Measurements from ENCODE around the gene TBC1D5.

Gene TBC1D5

GRCh38 chr3:17336291-17336690 is 406.1 kb downstream of the TBC1D5 start:
- DNase-seq: no peak

GRCh38 chr3:17333893-17334292 is 408.5 kb downstream of the TBC1D5 start:
- no peak for DNase-seq

GRCh38 chr3:17333446-17333845 is 409.0 kb downstream of the TBC1D5 start:
- no peak for DNase-seq

- no peak for DNase-seq
Measured at GRCh38 chr3:17330660-17331059, 411.8 kb downstream of the TBC1D5 start.

GRCh38 chr3:17329927-17330326 is 412.5 kb downstream of the TBC1D5 start:
- DNase-seq: no peak

- no peak for DNase-seq
Measured at GRCh38 chr3:17322106-17322793, 420.2 kb downstream of the TBC1D5 start.

DNA sequence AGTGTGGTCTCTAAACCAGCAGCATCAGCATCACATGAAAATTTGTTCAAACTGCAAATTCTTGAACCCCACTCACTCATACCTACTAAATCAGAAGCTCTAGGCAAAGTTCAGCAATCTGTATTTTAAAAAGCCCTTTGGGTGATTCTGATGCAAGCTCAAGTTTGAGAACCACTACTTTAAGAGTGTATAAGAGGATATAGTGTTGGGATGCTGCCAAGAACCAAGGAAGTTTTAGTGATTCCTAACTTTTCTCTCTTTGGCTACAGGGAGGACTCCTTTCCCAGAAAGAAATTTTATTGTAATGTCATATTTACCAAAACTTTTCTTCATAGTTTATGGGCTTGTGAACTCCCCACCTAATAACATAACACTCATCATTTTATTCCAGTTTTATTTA is 422.2 kb downstream of the TBC1D5 start:
- DNase-seq: no peak

DNA sequence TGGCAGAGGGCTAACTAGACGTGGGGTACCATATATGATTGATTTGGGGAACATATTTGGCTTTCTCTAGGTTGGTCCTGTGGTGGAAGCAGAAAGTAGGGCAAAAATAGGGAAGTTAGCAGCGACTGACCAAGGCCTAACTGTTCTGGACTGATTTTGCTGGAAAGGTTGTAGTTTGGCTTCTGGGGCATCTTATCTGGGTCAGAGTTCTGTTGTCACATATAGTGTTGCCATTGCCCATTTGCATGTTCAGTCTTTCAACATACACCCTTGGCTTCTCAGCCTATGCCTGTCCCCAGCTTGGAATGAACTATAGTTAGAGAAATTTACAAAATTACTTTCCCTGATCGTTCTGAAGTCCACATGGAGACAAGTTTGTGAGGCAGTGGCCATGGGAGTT is 426.5 kb downstream of the TBC1D5 start:
- DNase-seq: no peak

GRCh38 chr3:17314171-17314570 is 428.3 kb downstream of the TBC1D5 start:
- no peak for DNase-seq

GRCh38 chr3:17313746-17314145 is 428.7 kb downstream of the TBC1D5 start:
- no peak for DNase-seq

- DNase-seq: no peak
Measured at GRCh38 chr3:17310983-17311382, 431.4 kb downstream of the TBC1D5 start.

GRCh38 chr3:17307887-17308286 is 434.5 kb downstream of the TBC1D5 start:
- DNase-seq: no peak

DNA sequence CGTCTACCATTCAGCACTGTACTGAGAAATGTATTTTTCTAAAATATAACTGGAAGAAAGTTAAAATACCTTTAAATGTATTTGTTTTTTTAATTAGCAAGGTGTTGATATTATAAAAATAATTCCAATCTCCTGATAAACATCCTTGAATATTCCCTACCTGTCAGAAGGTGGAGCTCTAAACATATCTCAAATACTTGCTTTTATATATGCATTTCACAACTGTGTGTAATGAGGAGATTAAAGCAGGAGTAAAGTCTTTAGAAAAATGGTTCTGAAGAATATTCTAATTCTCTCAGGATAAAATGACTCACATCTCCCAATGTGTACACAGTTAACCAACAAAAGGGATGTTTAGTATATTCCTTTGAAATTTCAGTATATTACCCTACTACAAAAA is 434.9 kb downstream of the TBC1D5 start:
- DNase-seq: no peak

GRCh38 chr3:17304969-17305368 is 437.5 kb downstream of the TBC1D5 start:
- DNase-seq: no peak

DNA sequence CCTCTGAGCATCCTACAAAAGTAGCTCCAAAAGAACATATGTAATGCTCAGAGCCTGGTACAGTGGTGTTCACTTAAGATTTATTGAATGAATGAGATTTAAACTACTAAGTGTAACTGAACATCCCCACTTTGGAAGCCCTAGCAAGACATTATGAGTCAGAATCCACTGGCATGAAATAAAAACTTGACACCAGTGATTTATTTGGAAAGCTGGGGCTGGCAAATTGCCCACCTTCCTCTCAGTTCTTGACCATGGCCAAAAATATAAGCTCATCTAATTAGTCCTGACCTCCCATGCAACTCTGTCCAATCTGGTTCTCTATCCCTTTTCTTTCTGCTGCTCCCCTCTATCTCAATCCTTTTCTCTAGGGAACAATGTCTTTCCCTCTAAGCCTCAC is 439.7 kb downstream of the TBC1D5 start:
- no peak for DNase-seq

GRCh38 chr3:17302170-17302569 is 440.3 kb downstream of the TBC1D5 start:
- no peak for DNase-seq

DNA sequence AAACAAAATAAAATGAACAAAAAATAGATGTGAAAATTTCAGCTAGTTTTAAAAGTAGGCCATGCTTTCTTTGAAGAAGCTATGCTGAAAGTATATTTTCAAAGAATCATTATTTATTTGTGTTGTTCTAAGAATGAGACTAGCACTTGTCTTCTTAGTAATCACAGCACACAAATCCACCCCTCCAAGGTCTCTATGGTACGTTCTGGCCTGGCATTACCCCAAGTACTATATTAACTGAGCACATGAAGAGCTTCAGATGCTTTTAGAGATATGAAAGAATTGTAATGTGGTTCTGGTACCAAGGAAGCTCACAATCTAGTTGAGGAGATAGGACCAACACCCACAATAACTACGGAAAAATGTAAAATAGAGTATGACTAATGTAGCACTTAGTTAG is 441.2 kb downstream of the TBC1D5 start:
- no peak for DNase-seq

DNA sequence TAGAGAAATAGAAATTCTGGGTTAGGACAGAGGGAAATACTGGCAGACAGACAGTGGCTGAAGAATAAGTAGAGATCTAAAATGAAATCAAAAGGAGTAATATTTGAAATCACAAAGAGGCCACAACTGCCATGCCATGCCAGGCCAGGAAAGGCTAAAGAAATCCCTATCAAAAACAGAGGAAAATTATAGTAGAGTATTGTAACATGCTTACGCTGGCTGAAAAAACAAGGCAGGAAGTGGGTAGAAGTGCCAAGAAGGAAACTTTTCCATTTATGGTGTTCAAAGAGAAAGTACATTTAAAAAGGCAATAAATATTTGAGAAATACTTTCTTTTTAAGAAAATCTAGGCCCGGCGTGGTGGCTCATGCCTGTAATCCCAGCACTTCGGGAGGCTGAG is 442.0 kb downstream of the TBC1D5 start:
- no peak for DNase-seq

DNA sequence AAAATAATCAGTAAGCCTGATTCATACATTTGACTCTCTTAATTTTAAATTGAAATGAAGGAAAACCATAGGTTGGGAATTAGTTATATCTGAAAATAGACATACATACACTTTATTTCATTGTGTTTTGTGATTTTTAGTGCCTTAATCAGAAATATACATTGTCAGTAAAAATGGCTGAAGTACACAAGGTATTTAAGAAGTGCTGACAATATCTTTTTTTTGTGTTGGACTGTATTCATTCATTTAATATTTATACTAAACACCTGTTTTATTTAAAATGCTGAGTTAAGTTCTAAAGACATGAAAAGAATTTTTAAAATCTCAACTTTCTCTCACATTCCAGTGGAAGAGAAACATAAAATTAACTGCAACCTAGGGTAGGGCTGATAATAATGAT is 444.4 kb downstream of the TBC1D5 start:
- no peak for DNase-seq

GRCh38 chr3:17292556-17292955 is 449.9 kb downstream of the TBC1D5 start:
- no peak for DNase-seq

DNA sequence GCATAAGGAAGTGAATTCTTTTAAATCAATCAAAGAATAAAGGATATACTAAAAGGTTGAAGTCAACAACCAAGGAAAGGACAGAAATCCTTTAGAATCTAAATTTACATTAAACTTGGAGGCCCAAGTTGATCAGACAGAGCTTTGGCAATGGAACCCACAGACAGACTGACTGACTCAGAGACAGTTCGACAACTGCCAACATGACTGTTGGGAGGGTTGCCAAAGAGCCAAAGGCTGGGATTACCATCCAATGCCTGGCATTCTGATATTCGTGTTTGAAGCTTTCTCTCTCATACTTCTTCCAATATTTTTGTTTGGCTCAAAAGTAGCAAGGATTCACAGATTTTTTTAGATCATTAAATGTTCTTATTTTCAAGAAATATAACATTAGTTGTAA is 451.5 kb downstream of the TBC1D5 start:
- DNase-seq: no peak

DNA sequence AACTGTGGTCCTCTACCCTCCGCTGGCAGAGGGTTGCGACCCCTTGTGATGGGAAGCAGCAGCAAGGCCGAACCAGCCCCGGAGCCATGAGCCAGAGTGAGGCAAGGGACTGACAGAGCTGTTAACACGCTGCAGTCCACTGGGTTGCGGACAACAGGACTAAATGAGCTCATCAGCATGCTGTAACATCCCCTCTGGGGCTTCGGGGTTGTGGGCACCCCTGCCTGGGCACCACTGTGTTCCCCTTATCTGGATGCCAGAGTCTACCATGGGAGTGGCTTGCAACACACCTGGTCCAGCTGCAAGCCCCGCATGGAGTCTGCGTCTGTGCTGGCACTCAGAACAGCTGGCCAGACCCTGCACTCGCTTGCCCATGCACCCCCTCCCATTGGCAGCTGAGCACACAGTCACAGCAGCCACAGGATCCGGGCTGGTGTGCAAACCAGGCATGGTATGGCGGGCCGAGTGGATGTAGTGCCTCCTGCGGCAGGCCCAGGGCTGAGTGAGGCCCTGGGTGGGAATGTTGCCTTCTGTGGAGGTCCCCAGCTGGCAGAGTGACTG is 453.5 kb downstream of the TBC1D5 start:
- DNase-seq: no peak

DNA sequence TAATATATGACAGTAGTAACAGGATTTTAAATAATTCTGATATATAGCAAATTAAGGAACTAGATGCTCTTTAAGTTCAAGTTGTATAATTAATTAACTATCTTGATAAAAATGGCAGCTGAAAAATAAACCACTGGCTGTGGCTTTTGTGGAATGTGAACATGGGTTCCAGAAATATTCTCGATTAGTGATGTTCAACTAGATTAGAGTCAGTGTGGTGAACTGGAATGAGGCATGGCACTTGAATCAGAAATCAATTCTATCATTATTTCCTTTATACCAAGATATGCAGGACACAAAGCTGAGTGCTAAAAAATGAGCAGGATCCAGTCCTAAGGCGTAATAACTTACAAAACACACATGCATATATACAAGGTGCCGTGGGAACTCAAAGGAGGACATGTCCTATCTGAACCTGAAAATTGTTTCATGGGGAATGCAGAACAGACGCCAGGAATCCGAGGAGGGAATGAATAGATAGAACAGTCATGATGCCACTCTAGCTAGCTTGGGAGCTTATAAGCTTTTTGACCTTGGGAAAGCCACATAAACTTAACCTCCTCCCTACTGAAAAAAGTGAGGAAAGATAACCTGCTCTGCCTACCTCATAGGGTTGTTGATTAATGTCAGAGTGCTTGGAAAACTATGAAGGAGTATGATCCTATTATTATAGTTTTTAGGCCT is 455.3 kb downstream of the TBC1D5 start:
- DNase-seq: no peak

DNA sequence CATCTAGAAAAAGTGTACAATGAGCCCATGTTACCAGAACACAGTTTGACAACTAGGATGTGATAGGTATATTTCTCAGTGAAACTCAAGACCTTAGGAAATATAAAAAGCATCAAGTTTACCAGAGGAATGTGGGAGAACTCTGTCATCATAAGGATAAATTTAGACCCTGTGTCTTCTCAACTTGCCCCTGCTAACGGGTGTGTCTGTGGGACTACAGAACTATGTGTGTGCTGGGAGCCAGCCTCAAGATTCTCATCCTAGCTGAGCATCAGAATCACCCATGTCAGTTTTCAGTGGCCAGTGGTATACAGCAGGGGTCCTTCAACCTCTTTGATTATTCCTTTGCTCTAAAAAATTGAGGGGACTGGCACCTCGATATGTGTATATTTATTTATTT is 464.4 kb downstream of the TBC1D5 start:
- DNase-seq: no peak

DNA sequence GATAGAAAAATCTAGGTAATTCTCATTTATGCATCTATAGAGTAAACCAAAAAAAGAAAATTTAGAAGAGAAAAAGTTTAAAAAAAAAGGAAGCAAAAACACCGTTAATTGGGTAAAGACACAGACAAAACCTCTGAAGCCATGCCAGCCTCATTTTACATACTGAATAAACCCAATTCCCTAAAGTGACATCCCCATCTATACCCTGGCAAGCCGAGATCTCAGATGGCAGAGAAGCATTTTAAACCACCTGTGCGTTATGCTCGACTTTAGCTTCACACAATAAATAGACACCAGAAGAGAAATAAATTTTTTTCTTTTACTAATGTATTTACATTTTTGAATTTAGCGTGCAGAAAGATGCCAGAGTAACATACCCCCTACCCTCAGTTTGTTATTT is 475.6 kb downstream of the TBC1D5 start:
- DNase-seq: no peak

Data from NCI-H1436 (cell line).